Fibroblast of lung (primary cell): ENCODE measurements around the gene GPHN.

Source experiments
- CTCF ChIP-seq, 2 donors: IDR thresholded peaks in 1 of 2; conservative IDR thresholded peaks in 1 of 2; 1 replicate in 1 of 2; 2 replicates in 1 of 2; pipeline ENCODE4 v1.5.1; 2011 to 2012; ENCODE audit warnings: low read length in 2 of 2, control low read depth in 1 of 2, inconsistent platforms in 1 of 2, low read depth in 1 of 2, mild to moderate bottlenecking in 1 of 2
- EZH2 ChIP-seq: IDR thresholded peaks from 2 replicates; pipeline ENCODE4 v1.5.1; 2012; ENCODE audit warnings: low read length, control low read depth, mild to moderate bottlenecking; ENCODE audit errors: missing control alignments

DNA sequence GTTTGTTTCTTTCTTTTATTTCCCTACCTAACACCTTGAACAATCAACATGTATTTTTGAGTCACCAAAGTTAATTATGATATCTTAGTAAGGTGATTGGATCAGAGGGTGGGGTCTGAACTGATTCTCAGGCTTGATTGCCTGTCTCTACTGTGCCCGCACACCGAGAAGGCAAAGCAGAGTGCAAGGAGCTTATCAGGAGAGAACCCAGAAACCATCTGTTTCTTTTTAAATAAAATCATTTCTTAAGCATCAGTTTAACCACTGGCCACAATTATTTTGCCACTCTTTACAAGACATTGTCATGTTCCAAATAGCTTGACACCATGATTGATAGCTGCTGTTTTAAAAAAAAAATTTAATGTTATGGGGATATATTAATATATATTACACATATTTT is 684.4 kb downstream of the GPHN start:
- TF ChIP-seq CTCF (conservative IDR thresholded peaks at IDR 0.05 in 1 of 2, IDR thresholded peaks at IDR 0.05 in 1 of 2; ENCODE audit: low read depth in 1 of 2, low read length in 2 of 2) (no peak), EZH2 (no peak)
